ENCODE results near the gene CDK5. TPM values are rescaled to one million over a fixed set of nuclear protein-coding genes. Genes with fewer than 3 reads are reported as not detected.
"Not testable (repeated sequence)": the region's sequence is repeated elsewhere in the genome, so short reads cannot be mapped to it uniquely, and the experiment has no call there.

CDK5 gene
- total RNA-seq, 1 experiment from 2014 or later, result 29.3 TPM

- Histone ChIP-seq H3K9me3 (replicated peaks) (no peaks in the 10 kb centered on the region), H3K4me3 (no peak overlapping the region), H3K4me1 (replicated peaks) (peaks cover 25% of the 10 kb centered on the region), H3K36me3 (peaks cover 47% of the 10 kb centered on the region), H3K27me3 (replicated peaks) (no peaks in the 10 kb centered on the region), H3K27ac (no peak overlapping the region)
- no peak for DNase-seq (ENCODE audit: low read depth in 1 of 2, low spot score in 2 of 2)
Observed at GRCh38 chr7:151034312-151035025, 23.2 kb downstream of the CDK5 start.

DNA sequence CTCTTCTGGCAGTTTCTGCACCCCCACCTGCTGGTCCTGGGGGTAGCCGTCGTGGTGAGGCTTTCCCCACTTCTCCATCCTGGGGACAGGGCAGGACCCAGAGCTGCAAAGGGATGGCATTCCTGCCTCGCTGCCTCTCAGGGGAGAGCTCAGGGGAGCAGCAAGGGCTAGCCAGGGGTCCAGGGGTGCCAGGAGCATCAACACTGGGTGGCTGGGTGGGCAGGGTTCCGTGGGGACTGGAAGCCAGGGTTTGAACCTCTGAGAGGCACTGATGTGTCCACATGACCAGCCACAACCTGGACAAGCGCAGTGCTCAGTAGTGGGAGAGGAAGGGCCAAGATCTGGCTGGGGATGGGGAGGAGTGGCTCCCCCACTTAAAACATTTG, 23.8 kb downstream of the CDK5 start:
- Histone ChIP-seq H3K9me3 (replicated peaks) (no peaks in the 10 kb centered on the region), H3K4me1 (replicated peaks) (peaks cover 25% of the 10 kb centered on the region), H3K27me3 (replicated peaks) (no peaks in the 10 kb centered on the region), H3K4me3 (no peak overlapping the region), H3K36me3 (peaks cover 47% of the 10 kb centered on the region), H3K27ac (no peak overlapping the region)
- DNase-seq (ENCODE audit: low read depth in 1 of 2, low spot score in 2 of 2), result no peak

GRCh38 chr7:151032936-151033863, 24.5 kb downstream of the CDK5 start:
- peaks cover 47% of the 10 kb centered on the region for H3K36me3 ChIP-seq
- no peaks in the 10 kb centered on the region for H3K9me3 ChIP-seq (replicated peaks)
- H3K4me3 ChIP-seq, result no peak overlapping the region
- H3K27me3 ChIP-seq (replicated peaks), result no peaks in the 10 kb centered on the region
- H3K4me1 ChIP-seq (replicated peaks), result peaks cover 20% of the 10 kb centered on the region
- no peak for DNase-seq (ENCODE audit: low read depth in 1 of 2, low spot score in 2 of 2)
- H3K27ac ChIP-seq, result no peak overlapping the region

- no peaks in the 10 kb centered on the region for H3K27me3 ChIP-seq (replicated peaks)
- no peak for DNase-seq (ENCODE audit: low read depth in 1 of 2, low spot score in 2 of 2)
- no peaks in the 10 kb centered on the region for H3K9me3 ChIP-seq (replicated peaks)
- no peak overlapping the region for H3K27ac ChIP-seq
- peaks cover 19% of the 10 kb centered on the region for H3K4me1 ChIP-seq (replicated peaks)
- peaks cover 35% of the 10 kb centered on the region for H3K36me3 ChIP-seq
- H3K4me3 ChIP-seq, result no peak overlapping the region
Observed at GRCh38 chr7:151031011-151031410, 26.7 kb downstream of the CDK5 start.

DNA sequence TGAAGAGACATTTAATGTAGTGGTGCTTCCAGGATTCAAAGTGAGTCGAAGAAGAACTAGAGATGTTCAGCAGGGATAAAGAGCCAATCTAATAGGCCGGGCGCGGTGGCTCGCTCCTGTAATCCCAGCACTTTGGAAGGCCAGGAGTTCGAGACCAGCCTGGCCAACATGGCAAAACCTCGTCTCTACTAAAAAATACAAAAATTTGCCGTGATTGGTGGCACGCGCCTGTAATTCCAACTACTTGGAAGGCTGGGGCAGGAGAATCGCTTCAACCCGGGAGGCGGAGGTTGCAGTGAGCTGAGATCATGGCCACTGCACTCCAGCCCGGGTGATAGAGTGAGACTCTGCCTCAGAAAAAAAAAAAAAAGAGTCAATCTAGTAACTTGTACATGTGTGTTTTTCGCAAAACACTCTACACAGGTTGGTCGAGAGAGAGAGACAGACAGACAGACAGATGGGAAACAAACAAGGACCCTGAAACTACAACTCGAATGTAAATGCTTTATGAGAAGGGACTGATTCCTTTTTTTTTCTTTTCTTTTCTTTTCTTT, 28.7 kb downstream of the CDK5 start:
- Histone ChIP-seq H3K36me3 (peaks cover 16% of the 10 kb centered on the region; the same call in 1 of the 2 replicates), H3K4me1 (replicated peaks) (peaks cover 19% of the 10 kb centered on the region), H3K4me3 (peak overlapping the region; percentile 72), H3K27me3 (replicated peaks) (no peaks in the 10 kb centered on the region), H3K27ac (peak overlapping the region; percentile 36), H3K9me3 (replicated peaks) (no peaks in the 10 kb centered on the region)
- DNase-seq (ENCODE audit: low read depth in 1 of 2, low spot score in 2 of 2), result peak in 1 of 2 experiments; percentile 31

DNA sequence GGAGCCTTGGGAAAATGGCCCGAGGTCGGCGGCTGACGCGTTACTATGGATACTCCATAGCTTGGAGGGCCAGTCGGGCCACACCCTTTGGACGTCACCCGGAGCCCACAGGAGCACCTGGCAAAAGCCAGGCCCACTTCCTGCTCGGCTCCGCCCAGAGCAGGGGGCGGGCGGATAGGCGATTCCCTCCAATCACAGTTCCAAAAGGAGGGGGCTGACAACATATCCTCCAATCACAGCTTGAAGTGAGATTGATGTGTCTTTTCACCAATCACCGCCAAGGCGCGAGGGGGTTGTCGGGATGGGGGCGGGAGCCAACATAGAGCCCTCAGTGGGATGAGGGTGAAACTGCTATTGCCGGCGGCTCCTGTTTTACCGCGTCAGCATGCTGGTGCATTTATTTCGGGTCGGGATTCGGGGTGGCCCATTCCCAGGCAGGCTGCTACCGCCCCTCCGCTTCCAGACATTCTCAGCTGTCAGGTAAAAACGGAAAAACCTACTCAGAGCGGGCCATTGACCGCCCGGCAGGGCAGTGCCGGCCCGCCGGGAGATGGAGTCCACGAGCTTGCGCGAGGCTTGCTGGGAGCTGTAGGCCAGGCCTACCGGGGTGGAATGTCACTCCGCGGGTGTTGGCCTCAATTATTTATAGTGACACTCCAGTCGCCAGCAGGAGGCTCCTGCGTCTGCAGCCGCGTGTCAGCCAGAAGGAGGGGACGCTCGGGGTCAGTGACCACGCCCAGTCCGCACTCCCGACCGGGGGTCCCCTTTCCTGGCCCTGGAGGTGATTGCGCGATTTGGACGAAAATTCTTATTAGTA, 29.4 kb downstream of the CDK5 start, which contains the start of gene ABCB8:
ABCB8 (plus strand) TSS at position 320 of the 817 bp plus-strand sequence; CDS start at position 386, 66 bp downstream.
- Histone ChIP-seq H3K4me1 (replicated peaks) (peaks cover 19% of the 10 kb centered on the region), H3K27ac (peak within 1 kb of the TSS; percentile 69), H3K36me3 (peaks cover 9% of the 10 kb centered on the region; the same call in 1 of the 2 replicates), H3K9me3 (replicated peaks) (no peaks in the 10 kb centered on the region), H3K4me3 (peak within 1 kb of the TSS; percentile 72), H3K27me3 (replicated peaks) (peaks cover 3% of the 10 kb centered on the region; the same call in 1 of the 2 replicates)
- DNase-seq (ENCODE audit: low read depth in 1 of 2, low spot score in 2 of 2), result peak; percentile 99 to 100

DNA sequence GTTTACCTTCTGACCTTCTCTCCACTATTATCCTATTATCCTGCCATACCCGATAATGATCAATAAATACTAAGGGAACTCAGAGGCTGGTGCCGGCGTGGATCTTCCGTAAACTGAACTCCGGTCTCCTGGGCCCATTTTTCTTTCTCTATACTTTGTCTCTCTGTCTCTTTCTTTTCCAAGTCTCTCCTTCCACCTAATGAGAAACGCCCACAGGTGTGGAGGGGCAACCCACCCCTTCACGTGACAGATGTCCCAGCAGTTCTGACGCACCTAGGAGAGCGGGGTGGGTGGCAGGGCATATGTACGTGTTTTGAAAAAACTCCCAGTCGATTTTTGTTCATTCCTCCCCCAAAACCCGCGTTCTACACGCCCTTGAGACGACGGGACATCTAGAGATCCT, 30.0 kb downstream of the CDK5 start:
- H3K27me3 ChIP-seq (replicated peaks); DNase-seq (ENCODE audit: low read depth in 1 of 2, low spot score in 2 of 2); H3K36me3 ChIP-seq; H3K9me3 ChIP-seq (replicated peaks): not testable (repeated sequence)
- Histone ChIP-seq H3K27ac (peak overlapping the region; percentile 69), H3K4me1 (replicated peaks) (peaks cover 19% of the 10 kb centered on the region), H3K4me3 (peak overlapping the region; percentile 72)

GRCh38 chr7:151026771-151027727, 30.6 kb downstream of the CDK5 start:
- not testable (repeated sequence) for H3K9me3 ChIP-seq (replicated peaks); H3K36me3 ChIP-seq; H3K27me3 ChIP-seq (replicated peaks); DNase-seq (ENCODE audit: low read depth in 1 of 2, low spot score in 2 of 2); H3K4me3 ChIP-seq; H3K27ac ChIP-seq
- H3K4me1 ChIP-seq (replicated peaks), result peaks cover 19% of the 10 kb centered on the region

DNA sequence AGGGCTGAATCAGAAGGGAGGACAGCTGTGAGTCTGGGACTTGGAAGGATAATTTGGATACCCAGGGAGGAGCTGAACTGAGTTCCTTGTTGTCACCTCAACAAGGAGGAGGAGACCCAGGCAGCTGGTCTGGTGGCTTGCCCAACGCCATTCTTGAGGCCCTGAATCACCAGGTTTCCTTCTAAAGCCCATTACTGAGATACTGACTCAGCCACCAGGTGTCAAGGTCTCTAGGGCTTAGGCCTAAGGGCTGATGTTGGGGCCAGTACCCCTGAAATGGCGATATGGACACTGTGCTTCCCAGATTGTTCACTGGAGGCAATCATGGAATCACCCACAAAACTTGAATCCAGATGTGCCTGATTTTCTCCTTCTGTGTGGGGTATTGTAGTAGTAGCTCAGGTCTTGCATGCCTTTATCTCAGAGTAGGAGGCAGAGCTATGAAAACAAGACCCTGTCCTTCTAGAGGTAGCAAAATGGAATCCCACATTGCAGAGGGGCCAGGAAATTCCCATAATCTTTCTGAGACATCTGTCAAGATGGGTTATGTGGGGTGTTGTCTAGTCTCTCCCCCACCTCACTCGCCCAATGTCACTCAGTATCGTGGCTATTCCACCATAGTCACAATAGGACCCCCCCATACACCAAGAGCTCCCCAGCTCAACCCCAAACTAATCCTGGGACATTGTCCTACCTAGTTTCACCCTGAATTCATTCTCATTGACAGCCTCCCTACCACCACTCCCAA, 31.6 kb downstream of the CDK5 start:
- no peak overlapping the region for H3K4me3 ChIP-seq
- H3K27me3 ChIP-seq (replicated peaks), result peaks cover 7% of the 10 kb centered on the region; the same call in 1 of the 2 replicates
- no peak overlapping the region for H3K27ac ChIP-seq
- H3K4me1 ChIP-seq (replicated peaks), result peaks cover 19% of the 10 kb centered on the region
- H3K9me3 ChIP-seq (replicated peaks), result no peaks in the 10 kb centered on the region
- DNase-seq (ENCODE audit: low read depth in 1 of 2, low spot score in 2 of 2), result no peak
- no peaks in the 10 kb centered on the region for H3K36me3 ChIP-seq

- Histone ChIP-seq H3K36me3 (no peaks in the 10 kb centered on the region), H3K4me1 (replicated peaks) (peaks cover 13% of the 10 kb centered on the region), H3K27ac (no peak within 1 kb of the TSS), H3K4me3 (no peak within 1 kb of the TSS), H3K27me3 (replicated peaks) (peaks cover 20% of the 10 kb centered on the region), H3K9me3 (replicated peaks) (no peaks in the 10 kb centered on the region)
- no peak for DNase-seq (ENCODE audit: low read depth in 1 of 2, low spot score in 2 of 2)
Observed at GRCh38 chr7:151024435-151025056, 33.2 kb downstream of the CDK5 start, which contains the start of gene ATG9B. TSS of gene ATG9B (minus strand) at chr7:151024494. CDS start at chr7:151024423, 71 bp downstream.

GRCh38 chr7:151023232-151023631, 34.5 kb downstream of the CDK5 start:
- Histone ChIP-seq H3K27ac (no peak overlapping the region), H3K27me3 (replicated peaks) (peaks cover 34% of the 10 kb centered on the region), H3K4me3 (no peak overlapping the region), H3K4me1 (replicated peaks) (peaks cover 12% of the 10 kb centered on the region), H3K36me3 (no peaks in the 10 kb centered on the region), H3K9me3 (replicated peaks) (peaks cover 7% of the 10 kb centered on the region; the same call in 1 of the 2 replicates)
- no peak for DNase-seq (ENCODE audit: low read depth in 1 of 2, low spot score in 2 of 2)
